Aorta (tissue), 5 donors: Measurements from ENCODE around the gene KCNAB2. TPM values are rescaled to one million over a fixed set of nuclear protein-coding genes. Genes with fewer than 3 reads are reported as not detected.

ENCODE experiments used
- ATAC-seq: fragments of 200-7000 bp; cut with Tn5 transposase; one replicate; pipeline ENCODE4 v1.9.1; 2022; ENCODE audit warnings: moderate library complexity; ENCODE audit not compliant: low FRiP score
- DNase-seq, 2 donors: peaks; one replicate each; pipeline ENCODE4 v3.0.0-alpha.2; 2020
- H3K27ac ChIP-seq, 2 donors: one replicate each; pipeline ENCODE4 v1.5.1; 2013; ENCODE audit warnings: low read length in 2 of 2, mild to moderate bottlenecking in 2 of 2, moderate library complexity in 2 of 2, control low read depth in 1 of 2, inconsistent platforms in 1 of 2, low read depth in 1 of 2
- H3K27me3 ChIP-seq, 2 donors: one replicate each; pipeline ENCODE4 v1.6.1; 2013; ENCODE audit warnings: control low read depth in 1 of 2, low read length in 1 of 2, mild to moderate bottlenecking in 1 of 2, moderate library complexity in 1 of 2; ENCODE audit not compliant: insufficient read depth in 2 of 2, control insufficient read depth in 1 of 2
- H3K36me3 ChIP-seq, 2 donors: one replicate each; pipeline ENCODE4 v1.6.1; 2013; ENCODE audit warnings: control low read depth in 1 of 2, low read length in 1 of 2, mild to moderate bottlenecking in 1 of 2; ENCODE audit not compliant: insufficient read depth in 2 of 2, control insufficient read depth in 1 of 2
- H3K4me1 ChIP-seq, 2 donors: one replicate each; pipeline ENCODE4 v1.6.1; 2013; ENCODE audit warnings: low read length in 2 of 2, control low read depth in 1 of 2, mild to moderate bottlenecking in 1 of 2, moderate library complexity in 1 of 2; ENCODE audit not compliant: insufficient read depth in 2 of 2, control insufficient read depth in 1 of 2
- H3K4me3 ChIP-seq, 2 donors: one replicate each; pipeline ENCODE4 v1.5.1; 2013; ENCODE audit warnings: low read length in 2 of 2, control low read depth in 1 of 2, mild to moderate bottlenecking in 1 of 2
- H3K9me3 ChIP-seq: one replicate; pipeline ENCODE4 v1.6.1; 2013; ENCODE audit warnings: mild to moderate bottlenecking, low read length; ENCODE audit not compliant: control insufficient read depth
- WGBS, 2 donors: extraction: QIAGEN DNeasy Blood & Tissue Kit; methylation state at CpG; one replicate each; pipeline ENCODE4 v1.1.7; 2013; 5-methylcytosine and 5-hydroxymethylcytosine counted together
- intact Hi-C, 2 donors: fragments of 100-400 bp; cut with DNase I; formaldehyde crosslinking; loops; one replicate each; pipeline versions ENCODE4 v1.14.2 to v1.15.0; 2022
- long read RNA-seq, 2 donors: library from polyadenylated mRNA; unstranded; transcript quantifications; one replicate each; pipeline ENCODE4 v2.0.0, GENCODE V29; 2020 to 2021
- polyA plus RNA-seq, 2 donors: library from polyadenylated mRNA; stranded (reverse); fragments of 200-250 nt; gene quantifications; one replicate each; pipeline ENCODE4 v1.2.3, GENCODE V29; 2013
- total RNA-seq, 2 donors: library from RNA; stranded (reverse); fragmentation: NEBNext Ultra II Directional; extraction: Animal tissue kit (Norgen Biotek cat#: 25700); gene quantifications; one replicate each; pipeline ENCODE4 v1.2.1, GENCODE V29; 2021
- donor health status: healthy with polysubstance abuse.
- donor health status: Bipolar disorder and iron deficiency.
- donor health status: DM: no; HTN: no; CAD: no.
- donor health status: DM: no; HTN: no; CAD: no.
- donor health status: DM: yes; HTN: yes; CAD: no.

Gene KCNAB2
- 10 to 100 TPM; 17.1 to 36.2 TPM for total RNA-seq
- 1 to 10 TPM; 5.5 to 6.6 TPM for polyA plus RNA-seq
- long read RNA-seq, donor 1, full-length matches to known transcripts = 4 of 32 reads
- long read RNA-seq, donor 1, partial matches to known transcripts = 21 of 32 reads
- long read RNA-seq, donor 1, other reads (novel, unspliced or antisense) = 7 of 32 reads
- long read RNA-seq, donor 2, full-length matches to known transcripts = 9 of 24 reads
- long read RNA-seq, donor 2, partial matches to known transcripts = 5 of 24 reads
- long read RNA-seq, donor 2, other reads (novel, unspliced or antisense) = 10 of 24 reads

DNA sequence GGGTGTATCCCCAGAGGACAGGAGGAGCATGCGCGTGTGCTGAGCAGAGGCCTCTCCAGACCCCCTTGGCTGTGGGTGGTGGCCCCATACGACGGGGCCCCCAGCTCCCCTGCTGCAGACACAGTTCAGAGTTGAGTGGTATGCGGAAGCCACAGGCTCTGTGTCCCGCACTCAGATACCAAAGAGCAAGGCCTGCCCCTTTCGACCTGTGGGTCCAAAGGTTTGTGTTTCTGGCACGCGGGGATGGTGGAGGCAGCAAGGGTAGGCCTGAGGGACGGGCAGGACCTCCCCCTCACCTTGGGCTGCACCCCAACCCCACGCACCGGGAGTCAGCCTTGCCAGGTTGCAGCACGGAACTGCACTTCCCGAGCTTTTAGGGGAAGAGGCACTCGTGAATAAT lies at the start of gene KCNAB2:
TSS of gene KCNAB2 (plus strand) at position 328 of the 400 bp plus-strand sequence. CDS start 5,649 bp downstream, outside the sequence.
- H3K4me1 ChIP-seq = no peaks in the 10 kb centered on the region
- no peak within 1 kb of the TSS for H3K27ac ChIP-seq
- no peak for ATAC-seq
- H3K36me3 ChIP-seq = no peaks in the 10 kb centered on the region
- no peaks in the 10 kb centered on the region for H3K9me3 ChIP-seq
- WGBS, 2 donors = 59 to 62% methylated on average over 15 of the region's 15 CpGs
- DNase-seq = no peak
- no peaks in the 10 kb centered on the region for H3K27me3 ChIP-seq
- H3K4me3 ChIP-seq = no peak within 1 kb of the TSS
- intact Hi-C loops = no loop called here

DNA sequence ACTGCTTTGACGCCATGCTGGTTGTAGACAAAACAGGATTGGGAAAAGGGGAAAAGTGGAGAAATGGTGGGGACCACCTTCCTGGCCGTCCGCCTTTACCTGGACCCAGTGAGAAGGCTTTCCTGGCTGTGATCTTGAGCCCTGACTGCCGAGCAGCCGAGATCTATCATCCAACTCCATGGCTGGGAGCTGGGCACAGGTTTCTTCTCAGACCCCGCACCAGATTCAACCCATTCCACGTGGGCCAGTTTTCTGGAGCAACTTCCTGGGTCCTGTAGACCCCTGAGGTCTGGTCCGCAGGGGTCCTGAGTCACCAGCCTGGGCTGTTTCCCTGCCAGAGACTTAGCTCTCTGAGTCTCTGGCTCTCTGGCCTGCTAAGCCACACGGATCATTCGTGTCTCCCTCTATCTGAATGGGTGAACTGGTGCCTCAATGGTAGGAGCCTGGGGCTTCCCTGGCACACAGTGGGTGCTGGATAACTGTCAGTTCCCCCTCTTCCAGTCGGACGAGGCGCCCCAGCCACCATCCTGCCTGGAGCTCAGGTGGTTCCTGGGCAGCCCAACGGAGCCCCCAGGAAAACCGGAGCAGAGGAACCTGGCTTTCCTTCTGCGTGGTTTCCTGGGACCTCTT lies 48.9 kb upstream of the KCNAB2 start:
- H3K4me1 ChIP-seq = no peaks in the 10 kb centered on the region
- intact Hi-C loops = loop anchor here in 1 of 2 donors (10.0 kb wide), 1 partner anchor 208 kb away; the partner anchor contains the start of gene RNF207
- no peak for ATAC-seq
- peak; percentile 28 to 52 for DNase-seq
- no peak overlapping the region for H3K27ac ChIP-seq
- H3K9me3 ChIP-seq = no peaks in the 10 kb centered on the region
- no peaks in the 10 kb centered on the region for H3K27me3 ChIP-seq
- no peaks in the 10 kb centered on the region for H3K36me3 ChIP-seq
- 86 to 88% methylated on average over 16 of the region's 16 CpGs for WGBS, 2 donors
- no peak overlapping the region for H3K4me3 ChIP-seq

DNA sequence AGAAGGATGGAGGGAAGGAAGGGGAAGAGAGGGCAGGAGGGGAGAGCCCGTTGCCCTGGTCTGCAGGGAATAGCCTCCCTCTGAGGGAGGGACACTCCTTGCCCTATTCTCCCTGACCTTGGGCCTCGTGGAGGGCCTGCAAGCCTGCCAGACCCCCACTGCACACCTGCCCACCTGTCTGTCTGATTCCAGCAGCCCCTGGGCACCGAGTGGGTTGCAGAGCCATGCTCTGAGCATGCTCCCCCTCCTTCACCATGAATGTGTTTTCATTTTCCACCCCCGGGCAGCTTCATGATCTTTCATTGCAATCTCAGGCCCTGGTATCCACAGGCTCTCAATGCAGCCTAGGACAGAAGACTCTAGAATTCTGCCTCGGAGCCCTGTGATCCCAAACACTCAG lies 48.4 kb upstream of the KCNAB2 start:
- no peak overlapping the region for H3K27ac ChIP-seq
- no peaks in the 10 kb centered on the region for H3K4me1 ChIP-seq
- no peaks in the 10 kb centered on the region for H3K36me3 ChIP-seq
- WGBS, 2 donors = 63 to 71% methylated on average over 3 to 5 of the region's 5 CpGs
- no peaks in the 10 kb centered on the region for H3K27me3 ChIP-seq
- ATAC-seq = no peak
- H3K9me3 ChIP-seq = no peaks in the 10 kb centered on the region
- H3K4me3 ChIP-seq = no peak overlapping the region
- DNase-seq = peak; percentile 18 to 65
- intact Hi-C loops = loop anchor here in 1 of 2 donors (10.0 kb wide), 1 partner anchor 207 kb away; the partner anchor contains the start of gene RNF207

DNA sequence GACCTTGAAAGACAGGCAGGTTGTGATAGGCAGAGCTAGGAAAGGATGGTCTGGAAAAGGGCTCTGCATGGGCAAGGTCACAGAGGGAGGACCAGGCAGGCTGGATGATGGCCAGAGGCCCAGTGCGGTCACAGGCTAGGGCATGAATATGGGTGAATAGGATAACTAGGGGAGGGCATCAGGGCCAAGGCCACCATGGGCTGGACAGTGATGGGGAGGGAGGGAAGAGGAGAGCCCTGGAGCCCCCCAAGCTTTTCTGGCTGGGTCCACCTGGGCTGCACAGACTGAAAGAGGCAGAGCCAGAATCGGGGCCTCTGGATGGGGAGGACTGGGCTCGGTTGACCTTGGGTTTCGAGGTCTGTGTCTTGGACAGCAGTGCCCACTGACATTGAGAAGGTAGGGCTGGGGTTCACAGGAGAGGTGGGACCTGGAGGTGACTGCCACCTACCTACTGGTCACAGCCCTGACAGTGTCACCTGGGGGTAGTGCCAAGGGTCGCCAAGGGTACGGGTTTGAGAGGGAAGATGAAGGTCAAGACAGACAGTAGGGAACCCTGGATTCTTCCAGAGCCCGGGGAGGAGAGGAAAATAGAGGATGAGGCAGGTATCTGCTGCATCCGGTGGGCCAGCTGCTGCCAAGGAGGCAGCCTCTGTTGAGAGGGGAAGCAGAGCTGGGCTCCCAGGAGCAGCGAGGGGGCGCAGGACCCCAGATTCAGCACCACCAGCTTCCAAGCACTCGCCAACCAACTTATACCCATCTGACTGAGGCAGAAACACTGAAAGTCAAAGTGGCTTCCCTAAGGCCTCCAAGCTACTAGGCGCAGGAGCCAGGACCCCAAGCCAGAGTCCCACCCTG lies 47.4 kb upstream of the KCNAB2 start:
- ATAC-seq (no peak), DNase-seq (peak; percentile 21 to 51)
- WGBS, 2 donors = 94 to 96% methylated on average over 11 to 12 of the region's 12 CpGs
- Histone ChIP-seq H3K27me3 (no peaks in the 10 kb centered on the region), H3K4me1 (no peaks in the 10 kb centered on the region), H3K36me3 (no peaks in the 10 kb centered on the region), H3K27ac (no peak overlapping the region), H3K4me3 (no peak overlapping the region), H3K9me3 (no peaks in the 10 kb centered on the region)
- intact Hi-C loops = loop anchor here in 1 of 2 donors (10.0 kb wide), 1 partner anchor 207 kb away; the partner anchor contains the start of gene RNF207

GRCh38 chr1:5998906-5999301 lies 46.8 kb upstream of the KCNAB2 start:
- H3K9me3 ChIP-seq = no peaks in the 10 kb centered on the region
- no peaks in the 10 kb centered on the region for H3K4me1 ChIP-seq
- peak in 1 of 2 donors; percentile 73 for DNase-seq
- 96 to 97% methylated on average over 19 of the region's 19 CpGs for WGBS, 2 donors
- intact Hi-C loops = loop anchor here in 1 of 2 donors (10.0 kb wide), 1 partner anchor 206 kb away; the partner anchor contains the start of gene RNF207
- no peak for ATAC-seq
- no peak overlapping the region for H3K4me3 ChIP-seq
- H3K27ac ChIP-seq = no peak overlapping the region
- H3K27me3 ChIP-seq = no peaks in the 10 kb centered on the region
- H3K36me3 ChIP-seq = no peaks in the 10 kb centered on the region

DNA sequence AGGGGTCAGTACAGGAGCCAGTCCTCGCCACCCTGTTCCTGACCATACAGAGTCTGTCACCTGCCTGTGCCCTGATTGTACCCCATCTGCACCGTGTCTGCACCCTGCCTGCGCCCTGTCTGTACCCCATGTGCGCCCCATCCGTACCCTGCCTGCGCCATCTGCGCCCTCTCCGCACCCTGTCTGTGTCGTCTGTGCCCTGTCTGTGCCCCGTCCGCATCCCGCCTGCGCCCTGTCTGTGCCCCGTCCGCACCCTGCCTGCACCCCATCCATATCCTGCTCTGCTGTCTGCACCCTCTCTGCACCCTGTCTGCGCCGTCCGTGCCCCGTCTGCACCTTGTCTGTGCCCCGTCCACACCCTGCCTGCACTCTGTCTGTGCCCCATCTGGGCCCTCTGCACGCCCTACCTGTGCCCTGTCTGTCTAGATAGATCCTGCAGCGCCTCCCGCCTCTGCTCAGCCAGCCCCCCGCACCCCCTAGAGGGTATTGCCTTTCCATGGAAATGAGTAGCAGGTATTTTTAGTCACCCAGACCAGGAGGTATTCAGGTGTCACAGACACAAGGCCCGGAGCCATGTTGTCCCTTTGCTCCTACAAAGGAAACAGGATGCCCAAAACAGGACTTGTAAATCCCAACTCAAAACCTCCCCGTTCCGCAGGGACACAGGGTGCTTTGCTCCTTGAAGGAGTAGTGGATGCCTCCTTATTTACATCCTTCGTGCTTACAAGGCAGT lies 45.8 kb upstream of the KCNAB2 start:
- intact Hi-C loops = loop anchor here in 1 of 2 donors (10.0 kb wide), 1 partner anchor 205 kb away; the partner anchor contains the start of gene RNF207
- DNase-seq (peak; percentile 39 to 70), ATAC-seq (no peak)
- Histone ChIP-seq H3K27me3 (no peaks in the 10 kb centered on the region), H3K4me1 (no peaks in the 10 kb centered on the region), H3K36me3 (no peaks in the 10 kb centered on the region), H3K27ac (no peak overlapping the region), H3K9me3 (no peaks in the 10 kb centered on the region), H3K4me3 (no peak overlapping the region)
- WGBS, 2 donors = 92% methylated on average over 28 of the region's 28 CpGs

- WGBS, 2 donors = 90 to 91% methylated on average over 17 of the region's 17 CpGs
- no peaks in the 10 kb centered on the region for H3K9me3 ChIP-seq
- no peaks in the 10 kb centered on the region for H3K36me3 ChIP-seq
- DNase-seq = peak in 1 of 2 donors; percentile 29
- intact Hi-C loops = no loop called here
- no peak overlapping the region for H3K4me3 ChIP-seq
- no peak overlapping the region for H3K27ac ChIP-seq
- ATAC-seq = no peak
- no peaks in the 10 kb centered on the region for H3K4me1 ChIP-seq
- H3K27me3 ChIP-seq = no peaks in the 10 kb centered on the region
These were observed 45.0 kb upstream of the KCNAB2 start for GRCh38 chr1:6000444-6001288.
